Measurements from ENCODE around the gene LRP11.
"Not testable (repeated sequence)": the region's sequence is repeated elsewhere in the genome, so short reads cannot be mapped to it uniquely, and the experiment has no call there.

Gene LRP11

GRCh38 chr6:149867876-149868640 is 3.9 kb upstream of the LRP11 start:
- no peak for FAIRE-seq

- FAIRE-seq = no peak
Observed at GRCh38 chr6:149864578-149865535, 698 bp upstream of the LRP11 start.

- FAIRE-seq = no peak
Observed at GRCh38 chr6:149862922-149863697, 1.0 kb downstream of the LRP11 start.

GRCh38 chr6:149862424-149862738 is 1.8 kb downstream of the LRP11 start:
- FAIRE-seq = not testable (repeated sequence)

GRCh38 chr6:149861603-149862423 is 2.3 kb downstream of the LRP11 start:
- no peak for FAIRE-seq

GRCh38 chr6:149860834-149861602 is 3.1 kb downstream of the LRP11 start:
- no peak for FAIRE-seq

GRCh38 chr6:149860513-149860833 is 3.7 kb downstream of the LRP11 start:
- FAIRE-seq = no peak

- FAIRE-seq = no peak
Observed at GRCh38 chr6:149859938-149860337, 4.2 kb downstream of the LRP11 start.

- no peak for FAIRE-seq
Observed at GRCh38 chr6:149859368-149859767, 4.8 kb downstream of the LRP11 start.

- FAIRE-seq = no peak
Observed at GRCh38 chr6:149857541-149857940, 6.6 kb downstream of the LRP11 start.

GRCh38 chr6:149856256-149856994 is 7.7 kb downstream of the LRP11 start:
- FAIRE-seq = no peak

- no peak for FAIRE-seq
Observed at GRCh38 chr6:149855741-149856140, 8.4 kb downstream of the LRP11 start.

- FAIRE-seq = no peak
Observed at GRCh38 chr6:149855040-149855654, 9.0 kb downstream of the LRP11 start.

GRCh38 chr6:149854532-149854931 is 9.6 kb downstream of the LRP11 start:
- FAIRE-seq = no peak

- not testable (repeated sequence) for FAIRE-seq
Observed at GRCh38 chr6:149854017-149854416, 10.1 kb downstream of the LRP11 start.

GRCh38 chr6:149852881-149853280 is 11.3 kb downstream of the LRP11 start:
- FAIRE-seq = no peak

GRCh38 chr6:149852180-149852579 is 12.0 kb downstream of the LRP11 start:
- FAIRE-seq = no peak

- FAIRE-seq = no peak
Observed at GRCh38 chr6:149851461-149852110, 12.6 kb downstream of the LRP11 start.

GRCh38 chr6:149848343-149848742 is 15.8 kb downstream of the LRP11 start:
- not testable (repeated sequence) for FAIRE-seq

- FAIRE-seq = no peak
Observed at GRCh38 chr6:149847939-149848267, 16.3 kb downstream of the LRP11 start.
